ENCODE data around the gene DMGDH.

Gene DMGDH

DNA sequence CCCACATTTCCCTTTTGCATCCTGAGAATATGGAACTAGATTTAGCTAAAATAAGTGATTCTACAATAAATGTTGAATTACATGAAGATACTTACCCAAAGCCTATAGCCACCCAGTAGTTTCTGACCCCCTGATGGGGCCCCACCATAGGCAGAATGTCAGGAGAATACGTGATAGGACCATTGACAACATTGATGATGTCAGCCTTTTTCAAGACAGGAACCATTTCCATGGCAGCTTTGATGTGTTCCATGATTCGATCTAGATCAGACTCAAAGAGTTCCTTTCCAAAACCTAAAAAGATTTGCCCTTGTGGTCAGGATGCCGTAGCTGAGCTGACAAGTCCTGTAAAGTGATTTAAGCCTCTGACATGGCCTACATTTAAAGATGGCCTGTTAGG lies 27.3 kb downstream of the DMGDH start:
- Mint-ChIP-seq H3K27me3 (peaks cover 3% of the 10 kb centered on the region), H3K27ac (no peak overlapping the region)
- ATAC-seq (ENCODE audit: low read depth), result no peak

DNA sequence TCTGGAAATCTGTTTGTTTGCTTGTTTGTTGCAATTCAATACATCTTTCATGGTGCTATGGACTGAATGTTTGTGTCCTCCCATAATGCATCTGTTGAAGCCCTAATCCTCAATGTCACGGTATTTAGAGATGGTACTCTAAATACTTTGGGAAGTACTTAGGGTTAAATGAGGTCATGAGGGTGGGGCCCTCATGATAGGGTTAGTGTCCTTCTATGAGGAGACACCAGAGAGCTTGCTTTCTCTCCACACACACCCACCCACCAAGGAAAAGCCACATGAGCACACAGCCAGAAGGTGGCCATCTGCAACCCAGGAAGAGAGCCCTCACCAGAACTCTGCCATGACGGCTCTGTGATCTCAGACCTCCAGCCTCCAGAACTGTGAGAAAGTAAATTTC lies 32.7 kb downstream of the DMGDH start:
- no peaks in the 10 kb centered on the region for H3K4me1 Mint-ChIP-seq
- H3K27me3 Mint-ChIP-seq, result no peaks in the 10 kb centered on the region
- no peaks in the 10 kb centered on the region for H3K9me3 Mint-ChIP-seq
- no peaks in the 10 kb centered on the region for H3K36me3 Mint-ChIP-seq
- DNase-seq (ENCODE audit: low spot score in 2 of 2), result no peak
- no peak overlapping the region for H3K4me3 Mint-ChIP-seq
- no peak for ATAC-seq (ENCODE audit: low read depth)
- H3K27ac Mint-ChIP-seq, result no peak overlapping the region

More for the DNA sequence above, 27.3 kb downstream of the DMGDH start:
- Mint-ChIP-seq H3K4me3 (no peak overlapping the region), H3K36me3 (no peaks in the 10 kb centered on the region), H3K4me1 (no peaks in the 10 kb centered on the region), H3K9me3 (no peaks in the 10 kb centered on the region)
- DNase-seq (ENCODE audit: low spot score in 2 of 2), result no peak

DNA sequence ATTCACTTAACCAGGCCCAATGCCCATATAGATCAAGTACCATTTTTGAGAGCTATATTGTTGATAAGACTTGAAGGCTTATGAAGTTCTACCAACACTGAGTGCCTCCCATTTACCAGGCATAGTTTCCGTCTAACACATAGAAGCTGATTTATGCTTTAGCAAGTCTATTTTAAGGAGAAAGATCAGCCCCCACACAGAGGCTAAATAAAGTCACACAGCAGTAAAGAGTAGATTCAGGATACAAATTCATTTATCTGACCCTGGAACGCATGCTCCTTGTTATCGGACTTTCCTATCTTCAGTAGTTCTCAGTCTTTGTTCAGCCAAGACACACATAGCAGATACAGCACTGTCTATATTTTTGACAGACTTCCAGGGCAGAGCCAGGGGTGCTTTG lies 34.2 kb downstream of the DMGDH start:
- ATAC-seq (ENCODE audit: low read depth) (no peak), DNase-seq (ENCODE audit: low spot score in 2 of 2) (no peak)
- Mint-ChIP-seq H3K27me3 (no peaks in the 10 kb centered on the region), H3K9me3 (no peaks in the 10 kb centered on the region), H3K27ac (no peak overlapping the region), H3K36me3 (no peaks in the 10 kb centered on the region), H3K4me1 (no peaks in the 10 kb centered on the region), H3K4me3 (no peak overlapping the region)

DNA sequence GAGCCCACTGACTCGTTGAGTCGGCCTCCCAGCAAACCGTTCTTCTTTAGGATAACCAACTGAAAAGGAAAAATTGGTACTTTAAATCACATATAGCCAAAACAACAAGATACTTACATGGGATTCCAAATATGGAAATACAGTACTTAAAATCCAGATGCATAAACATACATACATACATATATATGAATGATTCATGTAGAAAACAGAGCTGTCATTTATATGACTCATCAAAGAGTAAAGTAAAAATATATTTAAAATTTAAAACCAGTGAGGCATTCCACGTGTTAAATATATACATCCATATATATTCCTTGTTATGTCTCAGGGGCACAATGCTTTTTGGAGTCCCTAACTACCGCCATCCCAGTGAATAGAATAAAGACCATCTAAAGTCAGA lies 36.7 kb downstream of the DMGDH start:
- Mint-ChIP-seq H3K27me3 (no peaks in the 10 kb centered on the region), H3K36me3 (no peaks in the 10 kb centered on the region), H3K4me3 (no peak overlapping the region), H3K9me3 (no peaks in the 10 kb centered on the region), H3K4me1 (no peaks in the 10 kb centered on the region), H3K27ac (no peak overlapping the region)
- DNase-seq (ENCODE audit: low spot score in 2 of 2), result no peak
- no peak for ATAC-seq (ENCODE audit: low read depth)

DNA sequence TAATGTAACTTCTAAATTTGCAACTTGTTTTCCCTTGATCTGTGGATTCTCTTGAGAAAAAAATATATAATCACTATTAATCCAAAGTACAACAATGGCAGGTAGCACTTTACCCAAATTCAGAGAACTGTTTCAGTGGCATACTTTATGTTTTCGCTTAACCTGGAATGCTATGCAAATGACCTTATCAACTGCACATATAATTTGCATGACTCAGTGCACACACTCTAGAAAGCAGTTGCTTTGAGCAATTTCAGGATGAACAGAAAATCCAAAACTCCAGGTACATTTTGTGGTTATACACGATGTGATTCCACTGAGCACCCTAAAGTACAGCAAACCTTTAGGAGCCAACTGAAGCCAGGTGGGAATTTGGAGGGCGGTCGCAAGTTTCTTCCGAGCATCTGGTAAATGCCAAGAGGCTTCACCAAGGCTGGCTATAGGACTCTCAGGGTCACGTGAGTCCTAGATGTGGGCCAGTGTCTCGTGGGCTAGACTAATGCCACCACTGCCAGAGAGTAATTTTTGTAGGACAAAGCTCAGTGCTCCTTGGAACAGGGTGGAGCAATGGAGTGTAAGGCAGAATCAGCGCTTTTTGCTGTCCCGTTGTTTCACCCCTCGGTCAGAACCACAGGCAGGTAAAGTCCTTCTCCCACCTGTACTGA lies 37.3 kb downstream of the DMGDH start:
- Mint-ChIP-seq H3K4me1 (no peaks in the 10 kb centered on the region), H3K36me3 (no peaks in the 10 kb centered on the region), H3K4me3 (no peak overlapping the region), H3K27ac (no peak overlapping the region), H3K9me3 (no peaks in the 10 kb centered on the region), H3K27me3 (no peaks in the 10 kb centered on the region)
- ATAC-seq (ENCODE audit: low read depth), result no peak
- DNase-seq (ENCODE audit: low spot score in 2 of 2), result no peak

DNA sequence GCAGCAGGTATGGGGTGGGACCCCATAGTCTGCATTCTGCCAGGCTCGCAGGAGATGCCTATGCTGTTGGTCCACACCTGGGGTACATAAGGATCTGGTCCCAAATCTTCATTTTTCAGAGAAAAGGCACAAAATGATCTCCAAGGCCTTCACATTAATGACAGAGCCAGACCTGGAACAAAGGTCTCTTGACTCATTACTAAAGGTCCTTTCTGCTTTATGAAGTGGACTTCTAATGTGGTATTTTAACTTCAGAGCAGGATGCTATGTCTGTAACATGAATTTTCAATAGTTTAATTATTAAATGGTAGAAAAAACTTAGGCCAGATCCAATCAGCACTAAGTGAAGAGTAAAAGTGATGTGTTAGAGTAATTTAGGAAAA lies 38.0 kb downstream of the DMGDH start:
- no peaks in the 10 kb centered on the region for H3K9me3 Mint-ChIP-seq
- H3K27ac Mint-ChIP-seq, result no peak overlapping the region
- DNase-seq (ENCODE audit: low spot score in 2 of 2), result no peak
- no peak for ATAC-seq (ENCODE audit: low read depth)
- peaks cover 2% of the 10 kb centered on the region for H3K27me3 Mint-ChIP-seq
- no peaks in the 10 kb centered on the region for H3K4me1 Mint-ChIP-seq
- no peak overlapping the region for H3K4me3 Mint-ChIP-seq
- H3K36me3 Mint-ChIP-seq, result no peaks in the 10 kb centered on the region

DNA sequence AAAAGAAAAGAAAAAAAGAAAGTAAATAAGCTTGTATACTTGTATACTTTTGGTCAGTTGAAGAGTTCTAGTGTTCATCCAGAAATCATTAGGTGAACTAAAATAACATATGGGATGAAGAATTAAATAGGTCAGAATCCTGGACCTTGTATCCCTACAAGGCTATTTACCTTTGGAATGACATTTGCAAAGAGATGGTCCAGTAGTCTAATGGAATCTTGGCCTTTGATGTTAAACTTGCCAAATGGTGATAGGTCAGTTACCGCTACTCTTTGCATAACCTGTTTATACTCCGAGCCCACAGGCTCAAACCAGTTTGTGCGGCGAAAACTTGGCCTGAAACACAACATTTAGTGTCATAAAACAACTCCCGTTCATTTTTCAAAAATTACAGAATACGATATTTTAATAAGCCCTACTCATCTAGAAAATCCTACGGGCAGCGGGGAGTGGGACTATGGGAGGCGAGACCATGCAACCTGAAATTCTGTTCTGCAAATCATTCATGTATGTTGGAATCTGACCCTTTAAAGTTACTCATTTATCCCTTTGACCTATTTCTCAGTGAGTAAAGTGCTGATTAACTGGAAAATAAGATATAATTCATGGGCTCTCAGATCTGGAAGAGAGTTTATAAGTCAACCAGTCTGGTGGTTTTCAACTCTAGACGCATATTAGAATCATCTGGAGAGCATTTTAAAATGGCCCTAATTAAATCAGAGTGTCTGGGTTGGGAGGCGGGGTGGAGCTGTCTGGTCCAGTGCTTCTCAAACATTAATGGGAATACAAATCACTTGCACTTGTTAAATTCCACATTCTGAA lies 38.6 kb downstream of the DMGDH start:
- no peaks in the 10 kb centered on the region for H3K9me3 Mint-ChIP-seq
- H3K4me1 Mint-ChIP-seq, result no peaks in the 10 kb centered on the region
- DNase-seq (ENCODE audit: low spot score in 2 of 2), result no peak
- ATAC-seq (ENCODE audit: low read depth), result no peak
- H3K36me3 Mint-ChIP-seq, result no peaks in the 10 kb centered on the region
- H3K4me3 Mint-ChIP-seq, result no peak overlapping the region
- peaks cover 2% of the 10 kb centered on the region for H3K27me3 Mint-ChIP-seq
- no peak overlapping the region for H3K27ac Mint-ChIP-seq

DNA sequence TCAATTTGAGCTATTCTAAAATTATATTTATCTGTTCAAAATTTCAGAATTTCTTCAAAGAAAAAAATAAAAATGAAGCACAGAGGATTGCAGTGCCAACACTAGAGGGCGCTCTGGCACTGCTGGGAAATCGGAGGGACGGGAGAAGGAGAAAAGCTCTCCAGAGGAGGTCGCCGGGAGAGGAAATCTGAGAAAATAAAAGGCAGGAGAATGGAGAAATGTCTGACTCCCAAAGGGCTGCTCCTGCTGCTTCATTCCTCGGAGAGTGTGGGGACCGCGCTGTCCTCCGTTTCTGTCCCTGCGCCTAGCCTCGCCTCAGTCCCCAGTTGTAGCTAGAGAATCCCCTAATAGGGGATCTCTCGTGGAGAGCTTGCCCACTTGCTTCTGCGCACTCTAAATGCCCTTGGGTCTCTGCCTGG lies 44.4 kb downstream of the DMGDH start:
- peak overlapping the region; percentile 71 for H3K4me3 Mint-ChIP-seq

DNA sequence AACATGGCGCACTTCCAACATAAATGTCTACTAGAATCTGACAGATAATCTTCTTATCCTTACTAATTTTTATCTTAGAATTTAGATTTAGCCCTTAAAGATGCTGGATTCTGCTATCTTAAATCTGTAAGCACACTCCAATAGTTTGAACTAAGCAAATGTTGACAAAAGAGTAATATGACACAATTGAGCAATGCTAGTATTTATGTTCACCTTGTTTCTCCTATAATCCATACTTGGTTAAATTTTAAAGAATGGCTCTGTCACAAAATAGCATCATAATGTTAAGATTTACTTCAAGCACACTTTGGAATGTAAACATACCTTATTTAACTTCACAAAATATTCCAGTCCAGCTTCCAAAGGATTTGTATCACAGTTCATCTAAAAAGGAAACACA lies 45.5 kb downstream of the DMGDH start:
- peaks cover 11% of the 10 kb centered on the region for H3K27me3 Mint-ChIP-seq
- no peak overlapping the region for H3K27ac Mint-ChIP-seq
- no peak overlapping the region for H3K4me3 Mint-ChIP-seq
- DNase-seq (ENCODE audit: low spot score in 2 of 2), result no peak
- H3K36me3 Mint-ChIP-seq, result no peaks in the 10 kb centered on the region
- H3K4me1 Mint-ChIP-seq, result peaks cover 10% of the 10 kb centered on the region
- no peaks in the 10 kb centered on the region for H3K9me3 Mint-ChIP-seq
- no peak for ATAC-seq (ENCODE audit: low read depth)

More for the DNA sequence above, 44.4 kb downstream of the DMGDH start:
- DNase-seq (ENCODE audit: low spot score in 2 of 2) (peak; percentile 12 to 37), ATAC-seq (ENCODE audit: low read depth) (no peak)
- H3K36me3 Mint-ChIP-seq, result no peaks in the 10 kb centered on the region
- H3K4me1 Mint-ChIP-seq, result peaks cover 10% of the 10 kb centered on the region
- H3K27ac Mint-ChIP-seq, result no peak overlapping the region
- no peaks in the 10 kb centered on the region for H3K9me3 Mint-ChIP-seq
- H3K27me3 Mint-ChIP-seq, result peaks cover 11% of the 10 kb centered on the region

DNA sequence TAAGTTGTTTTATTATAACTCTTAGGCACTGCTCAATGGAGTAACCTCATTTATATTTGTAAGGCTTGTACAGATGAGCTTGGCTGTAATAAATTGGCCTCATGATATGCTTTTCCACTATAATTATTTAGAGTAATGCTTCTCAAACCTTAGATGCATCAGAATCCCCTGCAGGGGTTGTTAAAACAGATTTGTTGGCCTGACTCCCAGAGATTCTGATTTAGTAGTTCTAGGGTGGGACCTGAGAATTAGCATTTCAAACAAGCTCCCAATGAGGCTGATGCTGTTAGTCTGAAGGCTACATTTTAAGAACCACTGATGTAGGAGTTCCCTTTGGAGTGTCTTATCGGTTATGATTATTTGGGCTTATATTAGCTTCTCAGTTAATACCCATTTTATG lies 46.1 kb downstream of the DMGDH start:
- H3K4me3 Mint-ChIP-seq, result no peak overlapping the region
- no peaks in the 10 kb centered on the region for H3K36me3 Mint-ChIP-seq
- no peak for DNase-seq (ENCODE audit: low spot score in 2 of 2)
- H3K4me1 Mint-ChIP-seq, result peaks cover 10% of the 10 kb centered on the region
- H3K27me3 Mint-ChIP-seq, result peaks cover 13% of the 10 kb centered on the region
- no peaks in the 10 kb centered on the region for H3K9me3 Mint-ChIP-seq
- no peak overlapping the region for H3K27ac Mint-ChIP-seq
- ATAC-seq (ENCODE audit: low read depth), result no peak

DNA sequence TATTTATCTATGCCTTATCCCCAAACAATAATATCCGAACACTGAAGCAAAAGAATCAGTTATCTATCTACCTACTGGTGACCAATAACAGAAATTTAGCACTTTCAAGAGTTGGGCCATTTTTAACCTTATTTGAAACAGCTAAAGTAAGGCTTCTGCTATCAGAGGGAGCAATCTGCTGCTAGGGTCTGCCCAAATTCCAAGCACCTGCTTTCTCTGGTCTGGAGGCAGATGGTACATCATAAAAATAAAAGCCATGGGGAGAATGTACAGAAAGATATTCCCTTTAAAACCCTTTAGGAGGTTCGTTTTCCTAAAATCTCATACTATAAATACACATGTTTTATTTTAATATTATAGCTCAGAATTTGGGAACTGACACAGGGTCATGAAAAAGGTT lies 46.7 kb downstream of the DMGDH start:
- peaks cover 13% of the 10 kb centered on the region for H3K27me3 Mint-ChIP-seq
- peaks cover 10% of the 10 kb centered on the region for H3K4me1 Mint-ChIP-seq
- H3K27ac Mint-ChIP-seq, result no peak overlapping the region
- no peak overlapping the region for H3K4me3 Mint-ChIP-seq
- ATAC-seq (ENCODE audit: low read depth), result no peak
- H3K36me3 Mint-ChIP-seq, result no peaks in the 10 kb centered on the region
- H3K9me3 Mint-ChIP-seq, result no peaks in the 10 kb centered on the region
- no peak for DNase-seq (ENCODE audit: low spot score in 2 of 2)

DNA sequence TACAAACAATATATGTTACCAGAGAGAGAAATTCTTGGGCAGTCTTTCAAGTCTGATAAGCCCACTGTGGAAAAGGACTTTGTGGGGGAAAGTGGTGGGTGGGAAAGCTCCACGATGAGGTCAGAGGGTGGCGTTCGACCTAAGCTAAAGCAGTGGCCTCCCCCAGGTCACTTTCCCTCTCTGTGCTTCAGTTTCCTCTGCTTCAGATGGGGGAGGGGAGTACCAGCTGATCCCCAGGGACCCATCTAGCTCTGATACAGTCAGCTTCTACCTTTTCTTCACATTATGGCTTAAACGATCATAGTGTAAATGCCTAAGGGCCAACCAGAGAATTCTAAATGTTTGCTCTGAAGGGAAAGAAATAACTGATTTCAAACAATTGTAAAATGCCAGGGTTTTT lies 47.7 kb downstream of the DMGDH start:
- Mint-ChIP-seq H3K9me3 (no peaks in the 10 kb centered on the region), H3K27ac (no peak overlapping the region), H3K36me3 (no peaks in the 10 kb centered on the region), H3K27me3 (peaks cover 11% of the 10 kb centered on the region), H3K4me1 (peaks cover 10% of the 10 kb centered on the region), H3K4me3 (no peak overlapping the region)
- ATAC-seq (ENCODE audit: low read depth), result no peak
- DNase-seq (ENCODE audit: low spot score in 2 of 2), result no peak

DNA sequence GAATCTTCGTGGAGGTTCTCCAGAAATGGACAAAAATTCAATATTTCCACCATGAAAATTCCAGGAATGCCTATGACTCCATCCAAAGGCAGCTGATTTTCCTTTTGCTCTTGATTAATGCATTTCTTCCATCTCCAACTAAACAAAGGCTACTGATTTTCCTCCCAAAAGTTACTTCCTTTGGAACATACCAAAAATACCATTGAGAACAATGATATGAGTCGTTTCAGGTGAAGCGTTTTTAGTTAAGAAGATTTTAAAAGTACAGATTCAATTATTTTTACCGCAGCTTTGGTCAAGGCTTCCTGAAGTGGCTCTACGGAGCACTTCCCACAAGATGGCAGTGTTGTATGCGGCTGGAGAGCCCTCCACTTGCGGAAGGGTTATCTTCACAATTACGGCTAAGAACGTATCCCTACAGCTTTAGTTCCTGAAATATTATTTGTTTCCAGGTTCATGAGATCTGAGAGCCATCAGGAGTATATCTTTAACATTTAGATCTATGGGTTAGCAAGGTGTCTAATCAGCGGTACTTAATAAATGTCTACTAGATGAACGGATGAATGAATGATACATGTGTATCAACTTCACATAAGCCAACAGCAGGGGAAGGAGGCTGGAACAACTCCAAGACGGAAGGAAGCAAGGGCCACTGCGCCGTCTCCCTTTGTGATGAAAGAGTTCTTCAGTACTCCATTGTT lies 48.5 kb downstream of the DMGDH start:
- peak overlapping the region; percentile 21 for H3K4me3 Mint-ChIP-seq
- no peaks in the 10 kb centered on the region for H3K36me3 Mint-ChIP-seq
- H3K9me3 Mint-ChIP-seq, result no peaks in the 10 kb centered on the region
- H3K4me1 Mint-ChIP-seq, result peaks cover 10% of the 10 kb centered on the region
- peaks cover 11% of the 10 kb centered on the region for H3K27me3 Mint-ChIP-seq
- DNase-seq (ENCODE audit: low spot score in 2 of 2), result peak; percentile 10 to 25
- H3K27ac Mint-ChIP-seq, result no peak overlapping the region
- ATAC-seq (ENCODE audit: low read depth), result peak; percentile 67

DNA sequence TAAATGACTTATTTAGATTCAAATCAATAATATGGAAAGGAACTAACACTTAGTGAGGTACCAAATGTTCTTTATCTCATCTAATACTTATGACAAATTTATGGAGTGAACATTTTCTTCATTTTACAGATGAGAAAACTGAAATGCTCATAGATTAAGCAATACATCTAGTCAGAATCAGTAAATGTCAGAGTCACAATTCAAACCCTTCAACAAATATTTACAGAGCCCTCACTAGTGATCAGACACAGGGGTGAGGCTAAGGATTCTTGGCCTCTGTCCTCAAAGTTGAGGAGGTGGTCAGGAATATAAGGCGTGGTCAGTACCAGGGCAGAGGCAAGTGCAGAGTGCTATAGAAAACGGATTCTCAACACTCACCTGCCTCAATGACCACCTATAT lies 54.8 kb downstream of the DMGDH start:
- no peak for ATAC-seq (ENCODE audit: low read depth)
- Mint-ChIP-seq H3K9me3 (peaks cover 8% of the 10 kb centered on the region), H3K27ac (no peak overlapping the region), H3K27me3 (peaks cover 9% of the 10 kb centered on the region), H3K36me3 (peaks cover 5% of the 10 kb centered on the region), H3K4me3 (no peak overlapping the region), H3K4me1 (no peaks in the 10 kb centered on the region)
- DNase-seq (ENCODE audit: low spot score in 2 of 2), result no peak
